Measurements from ENCODE around the gene NXT2.

Gene NXT2

DNA sequence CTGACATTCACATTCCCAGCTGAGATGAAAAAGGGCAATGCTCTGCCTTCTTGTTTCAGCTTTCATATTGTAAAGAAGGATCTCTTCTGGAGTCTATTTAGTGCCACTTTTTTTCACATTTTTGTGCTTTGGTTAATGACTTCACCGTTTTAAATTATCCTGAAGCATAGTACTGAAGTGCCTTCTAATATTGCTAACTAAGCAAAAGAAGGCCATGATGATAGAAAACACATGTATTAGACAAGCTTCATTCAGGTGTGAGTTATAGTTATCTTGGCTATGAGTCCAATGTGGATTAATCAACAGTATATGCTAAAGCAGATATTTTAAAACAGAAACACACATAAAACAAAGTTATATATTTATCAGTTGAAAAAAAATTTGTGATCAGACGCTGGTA is 40.4 kb downstream of the NXT2 start:
- no peak overlapping the region for H3K4me3 ChIP-seq (ENCODE audit: low read depth, low read length)
- TF ChIP-seq, protein P1, sequence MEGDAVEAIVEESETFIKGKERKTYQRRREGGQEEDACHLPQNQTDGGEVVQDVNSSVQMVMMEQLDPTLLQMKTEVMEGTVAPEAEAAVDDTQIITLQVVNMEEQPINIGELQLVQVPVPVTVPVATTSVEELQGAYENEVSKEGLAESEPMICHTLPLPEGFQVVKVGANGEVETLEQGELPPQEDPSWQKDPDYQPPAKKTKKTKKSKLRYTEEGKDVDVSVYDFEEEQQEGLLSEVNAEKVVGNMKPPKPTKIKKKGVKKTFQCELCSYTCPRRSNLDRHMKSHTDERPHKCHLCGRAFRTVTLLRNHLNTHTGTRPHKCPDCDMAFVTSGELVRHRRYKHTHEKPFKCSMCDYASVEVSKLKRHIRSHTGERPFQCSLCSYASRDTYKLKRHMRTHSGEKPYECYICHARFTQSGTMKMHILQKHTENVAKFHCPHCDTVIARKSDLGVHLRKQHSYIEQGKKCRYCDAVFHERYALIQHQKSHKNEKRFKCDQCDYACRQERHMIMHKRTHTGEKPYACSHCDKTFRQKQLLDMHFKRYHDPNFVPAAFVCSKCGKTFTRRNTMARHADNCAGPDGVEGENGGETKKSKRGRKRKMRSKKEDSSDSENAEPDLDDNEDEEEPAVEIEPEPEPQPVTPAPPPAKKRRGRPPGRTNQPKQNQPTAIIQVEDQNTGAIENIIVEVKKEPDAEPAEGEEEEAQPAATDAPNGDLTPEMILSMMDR (IDR thresholded peaks at IDR 0.05; ENCODE audit: control insufficient read depth, extremely low read depth, insufficient read depth) = no peak
- no peak for DNase-seq (ENCODE audit: low read depth)

DNA sequence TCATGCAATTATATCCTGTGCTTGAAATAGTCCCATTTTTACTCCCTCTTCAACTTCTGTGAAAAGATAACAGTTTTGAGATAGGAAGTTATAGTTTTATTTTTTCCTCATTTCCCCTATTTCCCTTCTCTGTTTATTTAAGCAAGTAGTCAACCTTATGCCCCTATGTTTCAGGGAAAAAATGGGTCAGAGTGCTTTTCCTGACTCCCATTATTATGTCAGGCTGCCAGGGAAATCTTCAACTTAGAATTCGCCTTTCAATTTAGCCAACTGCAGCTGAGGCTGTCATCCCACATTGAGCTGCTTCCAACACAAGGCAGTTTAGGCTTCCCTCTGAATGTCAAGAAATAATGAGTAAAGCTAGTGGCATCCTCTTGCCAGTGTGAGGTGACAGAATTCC is 42.3 kb downstream of the NXT2 start:
- no peak for DNase-seq (ENCODE audit: low read depth)
- H3K4me3 ChIP-seq (ENCODE audit: low read depth, low read length) = no peak overlapping the region
- TF ChIP-seq, protein P1 (IDR thresholded peaks at IDR 0.05; ENCODE audit: control insufficient read depth, extremely low read depth, insufficient read depth) = no peak

DNA sequence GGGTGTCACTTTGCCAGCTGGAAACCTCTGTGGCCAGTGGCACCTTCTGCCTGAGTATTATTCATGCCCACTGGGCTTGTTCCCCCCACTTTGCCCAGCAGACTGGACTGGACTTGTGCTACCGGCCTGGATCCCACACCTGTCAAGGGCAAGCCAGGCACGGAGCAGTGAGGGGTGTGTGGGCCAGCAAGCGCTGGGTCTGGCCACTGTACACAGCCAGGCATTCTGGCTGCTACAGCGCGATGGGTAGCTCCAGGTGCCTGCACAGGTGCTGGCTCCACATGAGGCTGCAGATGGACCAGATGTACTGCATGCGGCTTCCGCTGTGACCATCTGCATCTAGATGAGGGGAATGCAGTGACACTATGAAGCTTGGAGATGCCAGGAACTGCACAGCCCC is 48.8 kb downstream of the NXT2 start:
- no peak for DNase-seq (ENCODE audit: low read depth)
- H3K4me3 ChIP-seq (ENCODE audit: low read depth, low read length) = no peak overlapping the region
- TF ChIP-seq, protein P1 (IDR thresholded peaks at IDR 0.05; ENCODE audit: control insufficient read depth, extremely low read depth, insufficient read depth) = no peak

DNA sequence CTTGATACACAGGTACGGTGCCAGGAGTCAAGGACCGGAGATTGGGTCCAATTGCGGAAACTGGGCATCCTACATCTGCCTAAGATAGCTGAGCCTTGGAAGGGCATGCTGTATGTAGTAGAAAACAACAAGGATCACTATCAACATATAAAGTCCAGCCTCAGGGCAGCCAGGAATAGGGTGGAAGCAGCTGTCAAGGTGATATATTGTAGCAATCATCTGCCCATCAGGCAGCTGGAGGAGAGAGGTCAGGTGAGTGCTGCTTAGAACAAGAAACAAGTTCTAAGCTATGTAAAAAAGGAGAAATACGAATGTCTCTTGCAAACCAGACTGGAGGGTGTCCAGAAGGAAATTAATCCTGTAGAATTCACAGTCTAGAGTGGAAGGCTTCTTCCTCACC is 53.5 kb downstream of the NXT2 start:
- no peak overlapping the region for H3K4me3 ChIP-seq (ENCODE audit: low read depth, low read length)
- TF ChIP-seq, protein P1 (IDR thresholded peaks at IDR 0.05; ENCODE audit: control insufficient read depth, extremely low read depth, insufficient read depth) = no peak
- DNase-seq (ENCODE audit: low read depth) = no peak
